ENCODE data around the gene RAMP3. TPM values are rescaled to one million over a fixed set of nuclear protein-coding genes. Genes with fewer than 3 reads are reported as not detected.

Gene RAMP3
- total and polyA plus RNA-seq, 10 of the 15 experiments (the other 5 are each of a cell fraction or from before 2014, with no cell fraction given), result not detected

DNA sequence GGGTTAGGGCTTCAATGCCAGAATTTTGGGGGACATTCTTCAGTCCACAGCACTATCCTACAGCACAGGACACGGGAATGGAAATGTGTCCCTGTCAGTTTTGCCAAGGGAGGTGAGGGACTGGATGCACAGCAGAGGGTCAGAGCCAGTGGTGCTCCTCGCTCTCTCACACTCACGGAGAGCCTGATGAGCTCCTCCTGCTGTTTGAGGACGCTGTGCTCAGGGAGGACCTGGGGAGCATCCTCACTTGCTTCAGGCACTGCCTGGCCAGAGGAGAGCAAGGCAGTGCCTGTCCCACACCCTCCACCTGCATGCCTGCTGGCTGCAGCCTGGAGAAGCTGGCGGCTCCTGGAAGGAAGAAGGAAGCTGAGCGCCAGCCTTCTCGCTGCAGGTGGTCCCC is 58.6 kb downstream of the RAMP3 start:
- Histone ChIP-seq H3K27ac (ENCODE audit: control insufficient read depth, insufficient read depth) (no peak overlapping the region), H3K4me3 (no peak overlapping the region), H3K36me3 (ENCODE audit: control insufficient read depth in 2 of 2, insufficient read depth in 2 of 2, low read length in 1 of 2) (no peaks in the 10 kb centered on the region), H3K79me2 (ENCODE audit: control insufficient read depth, insufficient read depth, low read length) (no peaks in the 10 kb centered on the region), H3K4me2 (ENCODE audit: control insufficient read depth, insufficient read depth) (no peak overlapping the region), H3K9ac (ENCODE audit: control insufficient read depth, insufficient read depth, low read length) (no peak overlapping the region), H3K9me3 (replicated peaks; ENCODE audit: control insufficient read depth, insufficient read depth, low read length) (no peaks in the 10 kb centered on the region), H3K27me3 (replicated peaks in 1 of 2; ENCODE audit: control insufficient read depth in 2 of 2, insufficient read depth in 2 of 2, low read length in 1 of 2) (no peaks in the 10 kb centered on the region; a peak in 1 of 4 replicates), H2AFZ (ENCODE audit: control insufficient read depth, low read depth, low read length) (no peak overlapping the region), H4K20me1 (ENCODE audit: control insufficient read depth, insufficient read depth) (no peaks in the 10 kb centered on the region), H3K4me1 (ENCODE audit: control insufficient read depth, insufficient read depth, low read length) (no peaks in the 10 kb centered on the region)
- intact Hi-C loops (cut with micrococcal nuclease; ENCODE audit: unreplicated experiment), result no loop called here
- FAIRE-seq (no peak), DNase-seq (ENCODE audit: low read depth, low spot score) (no peak), ATAC-seq (no peak)
- POLR2A ChIA-PET, result no interaction called here
- TF ChIP-seq NR2C2 (IDR thresholded peaks at IDR 0.05; ENCODE audit: borderline replicate concordance, control insufficient read depth, insufficient read length, low read depth) (no peak), ZZZ3 (IDR thresholded peaks at IDR 0.05; ENCODE audit: control insufficient read depth, insufficient read length, low read depth) (no peak), ZNF622 (IDR thresholded peaks at IDR 0.05) (no peak), CBX3 (IDR thresholded peaks at IDR 0.05; ENCODE audit: borderline replicate concordance, low read depth) (no peak), E4F1 (IDR thresholded peaks at IDR 0.05; ENCODE audit: borderline replicate concordance, partially characterized antibody) (no peak), SMAD1 (IDR thresholded peaks at IDR 0.05; ENCODE audit: low read depth, partially characterized antibody) (no peak), LARP7 (IDR thresholded peaks at IDR 0.05) (no peak), YBX1 (IDR thresholded peaks at IDR 0.05) (no peak), TBL1XR1 (IDR thresholded peaks at IDR 0.05; ENCODE audit: low read depth, low read length) (no peak), ZNF592 (IDR thresholded peaks at IDR 0.05) (no peak)
- CTCF ChIA-PET, result interaction anchor here (0.7 kb wide), 2 partner anchors 10 to 1398 kb away, joined by 3 read pairs; no protein-coding TSS in a partner anchor
- SMC1A ChIA-PET (ENCODE audit: uncharacterized antibody, unreplicated experiment), result interaction anchor here (1.3 kb wide), 1 partner anchor 10 kb away, joined by 3 read pairs; no protein-coding TSS in a partner anchor
- in situ Hi-C loops (cut with MboI), result no loop called here
- no TSS peak for BruUV-seq (replicated peaks)
- RAD21 ChIA-PET (ENCODE audit: unreplicated experiment), result no interaction called here
- 28% methylated on average over 7 of the region's 7 CpGs for WGBS (ENCODE audit: insufficient coverage, insufficient replicate concordance, low lambda C conversion rate, missing lambda C conversion rate)

Data from GM12878 (cell line).